ENCODE results near the gene CLEC16A. TPM values are rescaled to one million over a fixed set of nuclear protein-coding genes. Genes with fewer than 3 reads are reported as not detected.

CLEC16A gene
- total RNA-seq, 1 donor from 2014 or later: 15.8 TPM

DNA sequence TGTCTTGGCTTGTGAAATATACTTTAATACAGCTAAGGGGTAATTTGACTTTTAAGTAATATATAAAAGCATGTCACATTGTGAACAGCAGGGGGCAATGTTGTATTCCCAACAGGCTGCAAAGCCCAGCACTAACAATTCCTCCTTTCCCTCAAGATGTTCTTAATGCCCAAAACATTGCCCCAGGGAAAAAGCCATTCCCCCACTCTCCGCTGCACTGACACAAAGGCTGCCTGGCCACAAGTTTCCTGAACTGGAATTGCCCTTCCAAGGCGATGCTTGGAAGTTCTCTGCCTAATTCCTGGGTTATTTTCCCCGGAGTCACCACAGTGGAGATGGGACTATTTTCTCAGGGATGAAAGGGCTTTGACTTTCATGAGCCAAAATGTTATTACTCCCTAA is 27.2 kb downstream of the CLEC16A start:
- FAIRE-seq: no peak

GRCh38 chr16:10972108-10972818 is 27.9 kb downstream of the CLEC16A start:
- H3K4me3 ChIP-seq (ENCODE audit: low read depth, low read length): no peak overlapping the region
- no peaks in the 10 kb centered on the region for H3K27me3 ChIP-seq (ENCODE audit: control insufficient read depth, insufficient read depth, low read length)
- FAIRE-seq (no peak), DNase-seq (ENCODE audit: low read depth) (no peak)
- peaks cover 10% of the 10 kb centered on the region for H3K36me3 ChIP-seq (ENCODE audit: control insufficient read depth, insufficient read depth, low read length)
- TF ChIP-seq CTCF (IDR thresholded peaks at IDR 0.05; ENCODE audit: insufficient read depth, low read length, severe bottlenecking): no peak

More for the DNA sequence above, 27.2 kb downstream of the CLEC16A start:
- no peak overlapping the region for H3K4me3 ChIP-seq (ENCODE audit: low read depth, low read length)
- peak; percentile 69 for DNase-seq (ENCODE audit: low read depth)
- no peaks in the 10 kb centered on the region for H3K27me3 ChIP-seq (ENCODE audit: control insufficient read depth, insufficient read depth, low read length)
- peaks cover 10% of the 10 kb centered on the region for H3K36me3 ChIP-seq (ENCODE audit: control insufficient read depth, insufficient read depth, low read length)
- TF ChIP-seq CTCF (IDR thresholded peaks at IDR 0.05; ENCODE audit: insufficient read depth, low read length, severe bottlenecking): peak; percentile 66

GRCh38 chr16:10972819-10973464 is 28.6 kb downstream of the CLEC16A start:
- H3K27me3 ChIP-seq (ENCODE audit: control insufficient read depth, insufficient read depth, low read length): no peaks in the 10 kb centered on the region
- FAIRE-seq (no peak), DNase-seq (ENCODE audit: low read depth) (no peak)
- peaks cover 8% of the 10 kb centered on the region for H3K36me3 ChIP-seq (ENCODE audit: control insufficient read depth, insufficient read depth, low read length)
- no peak for TF ChIP-seq CTCF (IDR thresholded peaks at IDR 0.05; ENCODE audit: insufficient read depth, low read length, severe bottlenecking)
- no peak overlapping the region for H3K4me3 ChIP-seq (ENCODE audit: low read depth, low read length)

DNA sequence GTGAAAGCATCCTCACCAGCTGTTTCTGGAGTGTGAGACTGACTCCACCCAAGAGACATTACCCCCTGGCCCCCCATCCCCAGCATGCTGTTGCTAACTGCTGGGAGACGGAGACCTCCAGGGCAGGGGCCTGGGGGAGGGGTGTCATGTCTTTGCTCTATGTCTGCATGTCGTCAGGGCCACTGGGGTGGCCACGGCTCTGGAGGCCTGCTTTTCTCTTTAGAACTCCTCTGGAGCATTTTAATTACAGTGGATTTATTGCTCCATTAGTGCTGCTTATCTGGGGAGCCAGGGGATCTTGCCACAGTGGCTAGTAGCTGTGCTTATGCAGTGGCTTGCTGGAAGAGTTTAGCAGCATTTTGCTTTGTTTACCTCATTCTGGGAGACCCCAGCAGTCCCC is 32.3 kb downstream of the CLEC16A start:
- no peak overlapping the region for H3K4me3 ChIP-seq (ENCODE audit: low read depth, low read length)
- H3K36me3 ChIP-seq (ENCODE audit: control insufficient read depth, insufficient read depth, low read length): peaks cover 5% of the 10 kb centered on the region
- TF ChIP-seq CTCF (IDR thresholded peaks at IDR 0.05; ENCODE audit: insufficient read depth, low read length, severe bottlenecking): no peak
- DNase-seq (ENCODE audit: low read depth): no peak
- no peaks in the 10 kb centered on the region for H3K27me3 ChIP-seq (ENCODE audit: control insufficient read depth, insufficient read depth, low read length)
- FAIRE-seq: no peak

DNA sequence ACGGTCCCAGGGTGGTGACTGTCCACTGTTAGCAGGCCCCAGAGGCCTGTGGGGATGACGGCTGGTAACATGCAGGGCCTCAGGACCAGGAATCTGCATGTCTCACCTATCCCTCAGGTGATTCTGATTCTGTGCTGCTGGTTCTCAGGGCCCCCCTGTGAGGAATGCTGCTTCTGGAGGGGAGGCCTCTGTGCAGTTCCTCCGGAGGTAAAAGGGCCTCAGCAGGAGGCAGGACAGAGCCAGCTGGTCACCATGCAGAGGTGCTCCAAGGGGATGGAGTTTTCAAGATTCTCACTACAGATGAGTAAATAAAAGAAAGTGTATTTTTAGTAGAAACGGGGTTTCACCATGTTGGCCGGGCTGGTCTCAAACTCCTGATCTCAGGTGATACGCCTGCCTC is 33.8 kb downstream of the CLEC16A start:
- peaks cover 2% of the 10 kb centered on the region for H3K36me3 ChIP-seq (ENCODE audit: control insufficient read depth, insufficient read depth, low read length)
- FAIRE-seq: no peak

More for the DNA sequence above, 33.8 kb downstream of the CLEC16A start:
- H3K27me3 ChIP-seq (ENCODE audit: control insufficient read depth, insufficient read depth, low read length): no peaks in the 10 kb centered on the region
- no peak for DNase-seq (ENCODE audit: low read depth)
- no peak for TF ChIP-seq CTCF (IDR thresholded peaks at IDR 0.05; ENCODE audit: insufficient read depth, low read length, severe bottlenecking)
- no peak overlapping the region for H3K4me3 ChIP-seq (ENCODE audit: low read depth, low read length)

Measured in bronchial epithelial cell (primary cell).